Stimulated activated CD4-positive, alpha-beta T cell treated with anti-CD3 and anti-CD28 coated beads, Interleukin-1b, Interleukin-23, amount 100 ng/mL, for 24 hours (primary cell): ENCODE measurements around the gene SAMD4A.

Source experiments
- DNase-seq, 4 experiments: peaks; one replicate each; pipeline ENCODE4 v3.0.0-alpha.2; 2020; ENCODE audit warnings: low read depth in 4 of 4, low spot score in 1 of 4

SAMD4A gene

DNA sequence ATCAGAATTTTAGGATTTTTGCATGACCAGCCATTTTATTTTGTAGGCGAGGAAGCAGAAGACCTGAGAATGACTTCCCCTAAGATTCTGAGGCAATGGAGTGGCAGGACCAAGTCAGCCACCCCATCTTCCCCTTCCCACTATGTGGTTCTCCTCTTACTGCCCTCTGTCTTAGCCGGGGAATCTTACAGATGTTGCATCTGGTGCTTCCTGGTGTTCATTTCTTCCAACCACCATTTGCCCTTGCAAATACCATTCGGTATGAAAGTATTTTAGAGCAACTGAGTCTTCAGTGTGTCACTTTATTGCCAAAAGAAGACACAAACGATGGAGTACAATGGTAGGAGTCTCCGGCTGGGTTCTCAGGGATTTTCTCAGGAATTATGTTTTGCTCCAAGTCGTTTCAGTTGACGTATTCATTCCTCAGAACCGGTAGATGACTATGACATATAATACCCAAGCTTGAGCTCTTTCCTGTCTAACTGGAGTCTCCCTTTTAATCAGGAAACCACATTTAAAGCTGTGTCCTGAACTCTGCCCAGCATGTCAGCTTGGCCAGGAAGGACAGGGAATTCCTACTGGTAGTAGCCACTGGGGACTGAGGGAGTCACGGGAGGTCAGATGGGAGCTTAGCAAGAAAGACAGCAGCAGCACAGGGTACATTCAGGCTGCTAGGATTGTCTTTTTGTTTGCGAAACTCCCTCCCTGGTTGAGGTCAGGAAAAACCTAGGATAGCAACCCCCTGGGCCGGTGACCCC, 87.0 kb downstream of the SAMD4A start:
- no peak for DNase-seq

DNA sequence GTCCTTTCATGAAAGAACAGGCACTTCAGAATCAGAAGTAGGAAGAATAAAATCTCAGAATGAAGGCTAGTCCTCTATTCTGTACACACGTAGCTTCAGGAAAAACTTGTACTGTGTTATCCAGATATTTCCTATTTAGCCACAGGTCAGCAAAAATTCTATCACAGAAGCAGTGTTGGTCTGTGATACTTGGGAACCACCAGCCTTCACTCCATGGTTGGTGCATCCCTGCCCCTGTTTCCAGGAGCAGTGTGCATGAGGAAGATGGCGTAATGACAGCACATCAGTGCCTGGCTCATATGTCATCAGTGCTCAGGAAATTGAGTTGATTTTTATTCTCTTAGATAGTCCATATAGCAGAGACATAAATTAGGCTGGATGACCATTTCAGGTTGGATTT, 87.7 kb downstream of the SAMD4A start:
- no peak for DNase-seq

DNA sequence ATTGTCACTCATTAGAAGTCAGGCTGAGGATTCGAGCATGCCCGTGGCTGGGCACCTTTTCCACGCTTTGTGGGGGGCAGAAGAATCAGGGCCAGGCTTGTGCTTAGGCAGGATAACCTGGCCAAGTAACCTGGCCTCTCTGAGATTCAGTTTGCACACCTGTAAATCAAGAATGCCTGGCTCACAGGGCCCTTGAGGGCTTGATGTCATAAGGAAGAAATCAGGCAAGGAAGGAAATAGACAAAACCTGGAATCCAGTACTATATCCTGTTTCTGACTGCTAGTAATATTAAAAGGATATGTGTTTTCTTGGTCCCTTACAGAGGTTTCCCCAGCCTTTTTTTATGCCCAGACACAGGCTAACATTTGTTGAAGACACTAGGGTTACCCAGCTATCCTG, 91.9 kb downstream of the SAMD4A start:
- no peak for DNase-seq

DNA sequence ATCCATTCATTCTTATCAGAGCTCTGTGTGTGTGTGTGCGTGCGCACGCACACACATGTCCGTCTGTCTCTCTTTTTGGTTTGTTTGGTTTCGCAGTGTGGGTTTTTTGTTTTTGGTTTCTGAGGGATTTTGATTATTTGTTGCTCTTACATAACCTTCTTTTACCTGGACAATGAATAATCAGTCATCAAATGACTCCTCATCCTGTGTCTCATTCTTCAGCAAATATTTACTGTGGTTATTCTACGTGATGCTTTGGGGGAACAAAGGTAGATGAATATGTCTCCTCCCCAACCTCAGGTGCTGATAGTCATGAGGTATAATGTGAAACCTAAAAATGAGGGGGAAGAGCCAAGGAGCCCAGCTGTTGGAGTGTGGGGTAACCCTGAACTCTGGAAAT, 92.4 kb downstream of the SAMD4A start:
- DNase-seq: no peak

DNA sequence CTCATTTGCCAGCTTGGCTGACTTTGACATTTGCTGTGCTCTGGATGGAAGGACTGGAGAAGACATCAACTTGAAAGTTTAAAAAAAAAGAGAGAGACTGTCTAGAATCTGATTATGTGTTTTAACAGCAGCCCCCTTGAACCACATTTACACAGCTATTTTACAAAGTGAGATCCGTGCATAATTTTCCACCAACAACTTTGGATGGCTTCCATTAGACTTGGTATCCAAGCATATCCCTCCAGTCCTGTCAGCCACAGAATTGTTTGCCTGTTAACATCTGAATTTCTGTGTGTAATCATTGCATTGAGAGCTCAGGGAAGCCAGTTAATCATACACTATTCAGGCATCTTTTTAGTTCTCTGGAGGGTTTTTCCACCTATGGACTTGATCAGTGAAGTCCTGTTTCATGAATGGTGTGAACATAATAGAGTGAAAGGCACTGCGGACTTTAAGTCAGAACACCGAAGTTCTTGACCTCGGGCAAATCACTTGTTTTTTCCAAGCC, 93.7 kb downstream of the SAMD4A start:
- no peak for DNase-seq

DNA sequence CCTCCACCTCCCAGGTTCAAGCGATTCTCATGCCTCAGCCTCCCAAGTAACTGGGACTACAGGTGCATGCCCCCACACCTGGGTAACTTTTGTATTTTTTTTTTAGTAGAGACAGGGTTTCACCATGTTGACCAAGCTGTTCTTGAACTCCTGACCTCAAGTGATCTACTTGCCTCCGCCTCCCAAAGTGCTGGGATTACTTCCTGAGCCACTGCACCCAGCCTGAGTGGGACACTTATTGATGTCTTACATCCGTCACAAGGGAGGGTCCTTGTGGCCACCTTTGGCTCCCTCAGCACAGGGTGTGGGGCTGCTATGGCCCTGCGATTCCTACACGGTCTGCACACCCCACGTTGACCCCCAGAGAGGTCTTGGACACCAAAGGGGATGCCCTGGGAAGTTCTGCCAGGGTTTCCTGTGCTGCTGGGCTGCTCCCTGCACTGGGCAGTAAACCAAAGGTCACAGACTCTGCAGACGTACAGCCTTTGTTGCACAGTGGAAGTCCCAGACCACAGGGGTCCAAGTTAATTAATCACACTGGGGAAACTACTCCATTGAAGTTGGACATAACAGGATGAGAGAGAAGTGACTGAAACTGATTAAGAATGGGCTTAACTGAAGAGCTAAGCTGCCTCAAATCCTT, 95.7 kb downstream of the SAMD4A start:
- no peak for DNase-seq

DNA sequence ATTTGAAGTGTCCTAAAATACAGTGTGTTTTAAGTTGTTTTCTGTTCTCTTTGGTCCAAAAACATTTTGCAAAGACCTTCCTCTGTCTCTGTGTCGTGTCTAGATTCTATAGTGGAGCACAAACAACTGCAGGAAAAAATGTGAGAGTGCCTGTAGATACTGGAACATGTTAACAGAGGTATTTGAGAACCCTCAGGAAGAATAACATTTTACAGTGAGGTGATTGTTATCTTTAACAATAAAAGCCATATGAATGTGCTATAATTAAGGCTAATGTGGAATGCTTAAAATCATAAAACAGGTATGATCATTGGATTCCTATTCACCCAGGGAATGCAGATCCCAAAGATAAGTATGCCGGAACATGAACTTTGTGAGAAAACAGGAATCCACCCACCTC, 98.0 kb downstream of the SAMD4A start:
- no peak for DNase-seq

DNA sequence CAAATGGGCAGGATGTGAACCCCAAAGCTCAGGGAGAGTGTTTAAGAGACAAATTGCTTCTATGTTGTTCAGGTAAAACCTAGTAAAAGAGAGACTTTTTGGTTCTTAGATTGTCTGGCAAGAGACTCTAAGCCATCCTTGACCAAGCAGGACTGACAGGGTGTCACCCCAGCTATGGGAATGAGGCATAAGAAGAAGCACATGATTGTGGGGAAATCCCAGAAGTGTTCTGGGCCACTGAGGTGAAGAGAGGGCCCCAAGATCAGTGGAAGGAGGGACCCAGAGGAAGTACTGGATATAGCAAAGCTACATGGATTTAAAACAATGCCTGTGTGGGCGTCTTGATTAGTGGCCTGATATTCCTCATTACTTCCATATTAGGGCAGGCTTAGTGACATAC, 99.0 kb downstream of the SAMD4A start:
- DNase-seq: no peak

DNA sequence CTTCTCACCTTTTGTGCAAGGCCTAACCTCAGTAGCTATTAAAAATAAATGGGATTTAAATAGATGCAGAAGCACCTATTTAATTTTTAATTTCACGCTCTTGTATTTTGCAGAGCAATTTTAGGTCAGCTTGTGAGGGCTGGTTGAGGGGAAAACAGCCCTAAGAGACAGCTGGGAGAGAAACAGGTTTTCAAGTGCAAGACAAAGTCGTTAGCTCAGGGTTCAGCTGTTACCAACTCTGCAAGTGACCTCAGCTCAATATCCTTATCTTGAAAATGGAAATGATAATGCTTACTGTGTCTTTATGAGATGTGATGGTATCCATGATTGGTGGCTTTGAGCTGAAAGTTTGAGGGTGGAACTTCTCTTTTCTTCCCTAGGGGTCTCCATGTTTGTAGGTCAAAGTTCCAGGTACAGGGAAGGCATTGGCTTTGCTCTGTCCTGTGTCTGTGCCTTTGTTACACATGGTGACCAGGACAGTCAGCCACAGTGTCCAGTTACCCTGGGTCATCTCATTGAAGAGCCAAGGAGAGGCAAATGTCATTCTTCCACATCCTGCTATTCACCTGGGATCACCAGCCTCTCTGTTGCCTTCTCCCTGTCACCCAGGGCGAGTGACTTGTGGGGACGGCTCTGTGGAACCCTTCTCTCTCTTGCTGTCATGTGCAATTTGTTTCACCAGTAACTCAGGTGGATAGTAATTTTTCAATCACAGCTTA, 100.3 kb downstream of the SAMD4A start:
- DNase-seq: no peak

DNA sequence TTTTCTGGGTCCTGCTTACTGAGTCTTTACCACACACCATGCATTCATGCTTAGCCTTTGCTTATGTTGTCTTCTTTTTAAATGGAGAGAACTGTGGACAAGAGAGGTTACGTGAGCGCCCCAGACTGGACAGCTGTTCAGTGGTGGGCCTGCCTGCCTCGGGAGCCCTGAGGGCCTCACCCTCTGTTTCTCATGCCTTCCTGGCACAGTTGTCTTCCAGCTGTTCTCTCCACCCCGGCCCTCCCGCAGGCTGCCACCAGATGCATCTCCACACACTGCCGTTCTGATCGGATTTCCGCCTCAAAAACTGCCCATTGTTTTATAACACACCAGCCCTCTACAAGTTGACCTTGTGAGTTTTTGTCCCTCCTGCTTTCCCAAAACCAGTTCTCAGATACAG, 100.8 kb downstream of the SAMD4A start:
- DNase-seq: no peak

DNA sequence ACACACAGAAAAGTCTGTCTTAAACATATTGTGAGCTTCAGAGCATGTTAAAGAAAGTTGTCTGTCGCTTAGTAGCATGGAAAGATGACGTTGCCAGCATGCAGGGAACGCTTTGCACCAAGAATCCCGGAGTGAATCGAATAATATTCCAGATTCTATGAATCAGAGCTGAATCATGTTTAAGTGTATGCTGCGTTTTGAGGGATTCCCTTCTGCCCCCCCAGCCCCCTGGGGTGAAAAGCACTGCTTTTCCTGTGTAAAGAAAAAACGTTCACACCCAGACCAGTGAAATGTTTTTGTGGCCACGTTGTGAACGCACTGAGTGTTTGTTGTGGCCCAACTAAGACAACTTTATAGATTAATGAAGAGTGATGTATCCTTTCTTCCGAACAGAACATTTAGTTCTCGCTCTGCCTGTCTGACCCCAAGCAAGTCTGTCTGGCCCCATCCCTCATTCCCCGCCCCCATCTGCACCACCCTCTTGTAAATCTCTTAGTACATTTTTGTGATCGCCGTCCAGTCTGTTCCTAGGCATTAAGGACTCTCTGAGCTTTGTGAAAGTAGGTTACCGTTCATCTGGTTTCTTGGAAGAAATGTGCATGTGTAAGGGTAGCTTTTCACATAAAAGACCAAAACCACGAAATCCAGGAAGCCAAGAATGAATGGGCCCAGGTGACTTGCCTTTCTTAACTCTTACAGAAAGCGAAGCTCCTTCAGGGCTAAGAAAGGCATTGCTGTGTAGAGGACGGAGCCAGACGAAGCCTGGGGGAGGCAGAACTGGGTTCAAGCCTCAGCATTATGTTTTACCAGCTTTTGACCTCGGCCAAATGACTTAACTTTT, 103.0 kb downstream of the SAMD4A start:
- no peak for DNase-seq

DNA sequence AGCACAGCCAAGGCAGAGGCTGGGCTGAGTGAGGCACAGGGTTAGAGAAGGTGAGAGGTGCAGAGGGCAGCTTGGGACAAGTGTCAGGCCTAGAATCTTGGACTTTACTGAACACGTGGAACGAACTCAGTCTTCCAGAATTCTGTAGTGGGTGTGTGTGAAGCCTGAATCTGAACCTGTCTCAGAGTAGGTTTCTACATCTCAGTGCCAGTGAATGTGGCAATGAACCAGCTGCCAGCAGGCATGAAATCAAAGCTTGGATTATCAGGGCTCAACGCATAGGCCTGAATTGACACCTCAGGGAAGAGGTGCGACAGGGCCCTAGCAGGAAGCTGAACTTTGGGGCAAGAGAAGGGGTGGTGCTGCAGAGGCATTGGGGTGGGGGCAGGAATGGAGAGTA, 104.6 kb downstream of the SAMD4A start:
- DNase-seq: no peak

DNA sequence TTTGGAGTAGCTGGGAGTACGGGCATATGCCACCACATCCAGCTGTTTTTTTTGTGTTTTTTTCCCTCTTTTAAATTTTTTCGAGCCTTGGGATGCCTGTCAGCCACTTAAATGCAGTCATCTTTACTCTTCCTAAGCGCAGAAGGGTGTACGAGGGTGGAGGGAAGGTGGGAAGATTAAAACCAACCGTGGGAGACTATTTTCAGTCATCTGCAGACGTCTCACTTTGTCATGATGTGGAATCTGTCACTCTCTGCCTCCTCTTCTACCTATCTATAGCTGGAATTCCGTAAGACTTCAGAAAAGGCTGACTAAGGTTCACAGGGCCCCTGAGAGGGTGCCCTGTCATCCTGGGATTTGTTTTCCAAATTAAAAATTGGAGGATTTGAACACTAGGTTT, 105.3 kb downstream of the SAMD4A start:
- no peak for DNase-seq

DNA sequence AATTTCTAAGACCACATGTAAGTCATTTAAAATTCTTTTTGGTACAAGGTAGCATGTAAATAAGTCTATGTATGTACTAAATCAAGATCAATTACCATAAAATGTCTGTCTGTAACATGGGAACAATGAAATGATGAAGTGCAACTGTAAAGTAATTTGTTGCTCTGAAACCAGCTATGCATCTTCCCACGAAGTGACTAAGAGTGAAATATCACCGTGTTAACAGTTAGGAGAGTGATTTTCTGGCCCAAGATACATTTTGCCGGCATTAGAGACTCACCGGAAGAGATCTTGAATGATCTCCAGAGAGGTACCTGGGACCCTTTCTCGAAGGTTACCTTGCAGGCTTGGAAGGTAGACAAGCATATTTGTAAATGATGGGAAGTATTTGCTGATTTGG, 105.8 kb downstream of the SAMD4A start:
- DNase-seq: no peak

DNA sequence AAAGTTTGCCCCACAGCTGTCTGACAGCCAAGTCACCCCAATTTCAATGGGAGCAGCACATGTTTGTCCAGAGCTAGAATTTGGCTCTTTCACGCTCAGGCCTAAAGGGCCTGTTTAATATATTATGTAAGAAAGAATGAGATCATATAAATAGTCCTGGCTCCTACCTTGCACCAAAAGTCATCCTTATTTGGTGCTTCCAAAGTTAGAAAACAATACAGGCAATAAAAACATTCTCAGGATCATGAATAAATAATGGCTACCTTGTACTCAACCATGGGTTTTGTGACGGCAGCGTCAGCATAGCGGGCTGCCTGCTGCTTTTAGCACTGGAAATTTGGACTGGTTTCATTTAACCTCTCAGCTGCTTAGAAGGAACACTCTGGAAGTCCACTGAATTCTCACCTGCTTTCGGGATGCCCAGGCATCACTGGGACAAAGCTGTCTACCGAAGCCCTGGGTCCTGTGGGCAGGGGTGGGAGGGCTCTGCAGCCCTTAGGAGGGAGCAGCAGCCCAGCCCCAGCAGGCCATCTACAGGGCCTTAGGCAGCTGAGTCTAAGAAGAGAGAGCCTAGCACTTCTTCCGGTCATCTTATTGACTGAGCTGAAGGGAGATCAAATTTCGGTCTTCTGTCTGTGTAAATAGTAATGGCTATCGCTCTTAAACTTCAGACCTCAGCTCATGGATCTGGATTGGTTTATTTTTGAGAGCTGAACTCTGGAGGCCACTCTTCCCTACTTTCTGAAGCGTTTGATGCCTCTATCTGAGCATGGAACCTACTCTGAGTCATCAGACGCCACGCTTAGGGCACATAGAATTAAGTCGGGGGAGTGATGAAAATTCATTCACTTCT, 106.5 kb downstream of the SAMD4A start:
- no peak for DNase-seq

DNA sequence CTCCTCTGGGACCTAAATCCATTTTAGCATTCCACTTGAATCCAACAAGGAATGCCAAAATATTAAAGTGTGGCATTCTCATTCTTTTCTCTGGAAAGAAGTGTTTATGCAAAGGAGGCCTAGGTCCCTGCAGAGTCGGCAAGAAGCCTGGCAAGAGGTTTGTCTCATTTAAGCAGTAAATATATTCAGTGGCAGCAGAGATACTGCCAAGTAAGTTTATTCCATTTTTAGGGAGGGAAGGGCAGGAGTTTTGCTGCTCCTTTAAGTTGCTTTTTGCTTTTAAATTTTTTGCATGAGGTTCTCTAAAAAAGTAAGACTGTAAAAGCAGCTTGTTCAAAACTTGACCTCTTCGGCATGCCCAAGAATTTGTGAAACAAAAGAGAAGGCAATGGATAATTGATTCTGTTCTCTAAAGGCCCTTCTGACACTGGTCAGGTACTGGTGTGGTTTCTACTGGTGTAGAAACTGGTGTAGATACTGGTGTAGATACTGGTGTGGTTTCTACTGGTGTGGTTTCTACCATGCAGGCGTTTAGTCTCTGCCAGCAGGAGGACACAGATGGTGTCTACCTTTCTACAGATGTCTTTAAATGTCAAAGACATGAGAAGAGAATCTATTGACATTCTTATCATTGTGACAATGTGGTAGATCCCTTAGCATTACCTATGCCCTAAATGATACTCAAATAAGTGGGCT, 107.3 kb downstream of the SAMD4A start:
- DNase-seq: no peak

DNA sequence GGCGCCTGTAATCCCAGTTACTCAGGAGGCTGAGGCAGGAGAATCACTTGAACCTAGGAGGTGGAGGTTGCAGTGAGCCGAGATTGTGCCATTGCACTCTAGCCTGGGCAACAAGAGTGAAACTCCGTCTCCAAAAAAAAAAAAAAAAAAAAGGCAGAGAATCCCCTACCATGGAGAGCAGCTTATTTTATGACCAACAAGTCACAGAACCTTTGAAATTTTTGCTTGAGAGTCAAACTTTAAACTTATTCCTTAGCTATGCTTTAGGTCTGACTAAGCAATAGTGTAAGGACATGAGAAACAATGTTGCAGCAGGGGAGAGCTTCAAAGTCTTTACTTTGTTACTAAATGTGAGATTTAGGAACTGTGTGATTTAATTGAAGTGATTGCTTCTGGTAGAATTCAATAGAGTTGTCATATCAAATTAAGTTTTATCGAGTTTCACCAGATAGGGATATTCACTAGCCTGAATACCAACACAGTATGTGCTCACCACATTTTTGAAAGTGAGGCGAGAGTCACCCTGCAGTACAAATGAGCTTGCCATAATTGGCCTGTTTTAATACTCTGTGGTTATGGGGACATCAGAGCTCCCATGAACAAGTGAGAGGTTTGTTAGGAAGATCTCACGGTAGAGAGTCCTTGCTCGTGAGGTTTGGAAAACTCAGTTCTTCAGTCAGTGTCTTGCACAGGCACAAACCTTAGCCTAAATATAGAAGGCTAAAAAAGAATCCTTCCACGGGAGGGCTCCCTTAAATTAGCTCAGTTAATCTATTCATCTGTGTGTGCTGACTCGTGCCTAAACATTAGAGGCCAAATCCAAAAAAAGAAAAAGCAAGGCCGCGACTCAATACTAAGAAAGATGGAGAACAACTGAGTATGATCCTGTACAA, 108.6 kb downstream of the SAMD4A start:
- DNase-seq: no peak

DNA sequence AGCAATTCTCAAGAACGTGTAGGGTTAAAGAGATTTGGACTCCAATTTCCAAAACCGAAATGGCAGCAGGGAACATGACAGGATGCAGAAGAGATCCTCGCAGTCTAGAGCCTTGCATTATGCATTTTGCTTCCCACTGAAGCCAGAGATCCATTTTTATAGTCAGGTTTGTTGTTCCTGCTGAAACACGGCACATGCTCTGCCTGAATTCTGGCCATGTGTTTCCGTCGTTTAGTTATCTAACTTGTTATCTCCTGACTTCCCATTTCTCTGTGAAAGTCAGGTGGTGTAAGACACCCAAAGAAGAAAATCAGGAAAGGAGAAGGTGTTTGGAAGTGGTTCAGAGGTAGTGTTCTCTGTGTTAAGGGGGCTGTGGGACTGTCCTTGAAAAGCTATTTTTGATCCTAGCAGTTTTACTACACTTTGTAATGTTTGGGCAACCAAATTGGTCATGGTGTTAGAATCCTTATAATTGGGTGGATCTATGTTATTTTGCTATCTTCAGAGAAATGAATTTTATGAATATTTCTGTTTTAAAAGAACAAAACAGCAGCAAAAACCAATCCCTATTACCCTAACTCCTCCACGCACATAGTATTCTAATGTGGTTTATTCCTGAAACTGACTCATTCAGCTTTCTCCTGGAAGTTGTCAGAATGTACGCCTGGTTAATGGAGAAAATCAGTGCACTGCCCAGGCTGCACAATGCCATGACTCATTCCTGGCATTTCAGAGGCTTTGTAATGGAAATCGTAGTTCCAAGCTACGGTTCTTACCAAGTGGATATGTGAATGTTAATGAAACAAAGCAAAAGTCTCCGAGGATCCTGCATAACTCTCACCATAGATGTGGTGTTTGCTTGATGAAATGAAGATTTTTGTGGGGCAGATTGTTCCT, 110.1 kb downstream of the SAMD4A start:
- DNase-seq: no peak
